Activated CD8-positive, alpha-beta T cell treated with anti-CD3 and anti-CD28 coated beads, Interleukin-2, amount 10 ng/mL, durations not matched to agents 7 days and 5 days (primary cell): ENCODE results near the gene CKAP5. TPM values are rescaled to one million over a fixed set of nuclear protein-coding genes. Genes with fewer than 3 reads are reported as not detected.

ENCODE experiments used
- ATAC-seq: fragments of 150-1000 bp; cut with Tn5 transposase; one replicate; pipeline ENCODE4 v1.10.0; 2021; ENCODE audit warnings: moderate library complexity
- CTCF ChIA-PET: fragments of 350-600 bp; sonication (Branson Sonifier 250); formaldehyde crosslinking; loops from one replicate; lab custom pipeline; 2021; ENCODE audit warnings: antibody characterized with exemption; lab: Charles Lee
- POLR2A ChIA-PET: fragments of 350-600 bp; sonication (Branson Sonifier 250); formaldehyde crosslinking; loops from one replicate; lab custom pipeline; 2021; ENCODE audit warnings: antibody characterized with exemption; lab: Charles Lee
- DNase-seq: peaks from one replicate; pipeline ENCODE4 v3.0.0-alpha.2; 2020
- H3K27ac Mint-ChIP-seq: one replicate; pipeline ENCODE4 v1.8.0; 2021; ENCODE audit warnings: mild to moderate bottlenecking, mixed read lengths
- H3K27me3 Mint-ChIP-seq: one replicate; pipeline ENCODE4 v1.8.0; 2021; ENCODE audit warnings: low read depth, mixed read lengths
- H3K36me3 Mint-ChIP-seq: one replicate; pipeline ENCODE4 v1.8.0; 2021; ENCODE audit warnings: low read depth, mixed read lengths
- H3K4me1 Mint-ChIP-seq: one replicate; pipeline ENCODE4 v1.8.0; 2021; ENCODE audit warnings: low read depth, mixed read lengths
- H3K4me3 Mint-ChIP-seq: one replicate; pipeline ENCODE4 v1.8.0; 2021; ENCODE audit warnings: mild to moderate bottlenecking, mixed read lengths
- H3K9me3 Mint-ChIP-seq: one replicate; pipeline ENCODE4 v1.8.0; 2022; ENCODE audit warnings: mixed read lengths; ENCODE audit not compliant: insufficient read depth
- total RNA-seq, 2 experiments: library from RNA; stranded (reverse); gene quantifications; one replicate each; pipeline ENCODE4 v1.2.3, GENCODE V29; 2021

The CKAP5 gene
- total RNA-seq = 100 to 1,000 TPM; 174 to 176 TPM

DNA sequence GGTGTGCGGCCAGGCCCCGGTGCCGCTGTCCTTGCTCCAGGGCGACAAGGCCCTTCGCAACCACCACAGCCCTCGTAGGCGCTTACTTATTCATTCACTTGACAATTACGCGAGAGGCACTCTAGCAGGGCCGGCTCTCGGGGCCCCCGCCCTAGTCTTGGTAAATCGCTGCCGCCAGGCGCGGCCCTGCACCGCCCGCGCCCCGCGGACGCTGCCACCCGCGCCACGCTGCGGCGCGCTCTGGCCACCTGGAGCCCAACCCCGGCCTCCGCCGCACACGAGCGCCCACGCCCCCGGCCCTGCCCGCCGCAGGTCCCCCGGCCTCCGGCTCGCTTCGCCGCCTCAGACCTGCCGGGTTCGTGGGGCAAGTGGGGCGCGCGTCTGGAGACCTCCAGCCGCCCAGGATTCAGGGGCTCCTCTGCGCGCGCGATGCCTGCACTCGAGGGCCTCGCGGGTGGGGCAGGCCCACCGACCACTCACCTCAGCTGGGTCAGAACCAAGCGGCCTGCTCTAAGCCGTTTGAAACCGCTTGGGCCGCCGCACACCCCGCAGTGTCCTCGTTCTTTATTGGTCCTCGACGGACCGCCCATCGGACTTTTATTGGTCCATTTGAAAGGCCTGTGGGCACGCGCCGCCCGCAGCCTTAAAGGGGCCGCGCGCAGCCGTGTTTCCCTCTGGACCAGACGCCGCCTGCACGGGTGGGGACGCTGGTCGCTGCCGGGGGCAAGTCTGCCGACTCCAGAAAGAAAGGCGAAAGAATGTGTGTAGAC, at the start of gene CKAP5:
CKAP5 (minus strand) TSS at position 541 of the 770 bp plus-strand sequence. CDS start 25,049 bp downstream, outside the sequence.
- Mint-ChIP-seq H3K27ac (peak within 1 kb of the TSS; percentile 96), H3K9me3 (no peaks in the 10 kb centered on the region), H3K27me3 (no peaks in the 10 kb centered on the region), H3K4me3 (peak within 1 kb of the TSS; percentile 81), H3K4me1 (peaks cover 43% of the 10 kb centered on the region), H3K36me3 (peaks cover 28% of the 10 kb centered on the region)
- ATAC-seq (peak; percentile 95), DNase-seq (peak; percentile 92)
- ChIA-PET POLR2A (interaction anchor here (0.7 to 1.5 kb wide), 5 partner anchors 10 to 322 kb away, joined by 3 to 6 read pairs (median 4); partner anchors contain the start of genes ARHGAP1 and ZNF408), CTCF (interaction anchor here (1.1 to 1.4 kb wide), 2 partner anchors 10 to 19 kb away, joined by 3 to 5 read pairs; no protein-coding TSS in a partner anchor)

DNA sequence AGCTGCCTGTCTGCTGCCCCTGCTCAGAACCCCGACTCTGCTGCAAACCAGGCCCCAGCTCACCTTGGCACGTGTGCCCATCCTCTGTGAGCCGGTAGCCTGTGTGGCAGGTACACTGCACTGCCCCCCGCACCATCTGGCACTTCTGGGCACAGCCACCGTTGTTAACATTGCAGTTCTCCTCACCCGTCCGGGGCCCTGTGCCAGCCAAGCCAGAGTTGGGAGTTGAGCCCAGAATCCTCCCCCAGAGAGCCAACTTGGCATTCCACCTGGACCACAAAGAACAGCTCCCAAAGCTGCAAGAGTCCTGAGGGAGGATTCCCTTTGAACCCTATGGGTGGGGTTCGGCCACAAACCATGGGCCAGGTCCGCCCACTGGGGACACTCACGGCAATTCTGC, 49.7 kb upstream of the CKAP5 start:
- Mint-ChIP-seq H3K27me3 (no peaks in the 10 kb centered on the region), H3K4me1 (no peaks in the 10 kb centered on the region), H3K27ac (no peak overlapping the region), H3K36me3 (no peaks in the 10 kb centered on the region), H3K4me3 (no peak overlapping the region), H3K9me3 (no peaks in the 10 kb centered on the region)
- no peak for ATAC-seq
- ChIA-PET CTCF (interaction anchor here (0.6 to 7.3 kb wide), 4 partner anchors 11 to 258 kb away, joined by 3 to 62 read pairs (median 4); no protein-coding TSS in a partner anchor), POLR2A (no interaction called here)
- no peak for DNase-seq

DNA sequence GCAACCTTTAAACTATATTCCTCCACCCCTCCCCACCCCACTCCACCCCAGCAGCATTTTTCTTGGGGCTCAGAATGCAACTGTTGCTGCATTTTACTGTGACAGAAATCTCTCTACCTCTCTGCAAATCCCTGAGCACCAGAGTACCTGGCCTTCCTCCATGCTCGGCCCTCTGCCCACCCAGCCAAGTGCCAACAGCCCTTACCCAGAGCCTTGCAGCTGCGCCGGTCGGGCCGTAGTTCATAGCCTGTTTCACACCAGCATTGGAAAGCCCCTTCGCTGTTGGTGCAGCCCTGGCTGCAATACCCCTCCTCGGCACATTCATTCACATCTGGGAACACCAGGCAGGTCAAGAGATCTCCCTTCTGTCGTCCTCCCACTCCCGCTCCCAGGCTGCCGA, 48.9 kb upstream of the CKAP5 start:
- H3K36me3 Mint-ChIP-seq = no peaks in the 10 kb centered on the region
- ATAC-seq (no peak), DNase-seq (no peak)
- no peaks in the 10 kb centered on the region for H3K27me3 Mint-ChIP-seq
- CTCF ChIA-PET = interaction anchor here (0.8 to 7.3 kb wide), 3 partner anchors 18 to 259 kb away, joined by 4 to 62 read pairs (median 5); no protein-coding TSS in a partner anchor
- no peaks in the 10 kb centered on the region for H3K9me3 Mint-ChIP-seq
- H3K4me3 Mint-ChIP-seq = no peak overlapping the region
- H3K27ac Mint-ChIP-seq = no peak overlapping the region
- H3K4me1 Mint-ChIP-seq = peaks cover under 1% of the 10 kb centered on the region
- POLR2A ChIA-PET = no interaction called here

DNA sequence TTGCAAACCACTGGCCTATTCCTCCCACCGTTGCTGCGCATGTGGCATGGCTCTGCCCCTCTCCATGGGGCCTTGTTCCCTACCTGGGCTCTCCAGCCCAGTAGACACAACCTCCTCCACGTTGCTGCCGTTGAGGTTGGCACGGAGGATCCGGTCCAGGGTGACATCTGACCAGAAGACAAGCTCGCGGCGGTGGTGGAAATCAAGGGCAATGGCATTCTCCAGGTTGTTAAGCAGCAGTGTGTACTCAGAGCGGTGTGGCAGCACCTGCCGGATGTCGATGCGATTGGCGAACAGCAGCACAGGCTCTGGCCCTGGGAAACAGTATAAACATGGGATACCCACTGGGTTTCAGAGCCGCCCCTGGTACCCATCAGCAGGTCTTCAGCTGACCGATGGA, 48.4 kb upstream of the CKAP5 start:
- Mint-ChIP-seq H3K36me3 (no peaks in the 10 kb centered on the region), H3K4me1 (peaks cover 3% of the 10 kb centered on the region), H3K4me3 (no peak overlapping the region), H3K27me3 (no peaks in the 10 kb centered on the region), H3K27ac (no peak overlapping the region), H3K9me3 (no peaks in the 10 kb centered on the region)
- no peak for DNase-seq
- no peak for ATAC-seq
- ChIA-PET POLR2A (no interaction called here), CTCF (interaction anchor here (0.8 to 7.3 kb wide), 2 partner anchors 22 to 259 kb away, joined by 4 to 62 read pairs; no protein-coding TSS in a partner anchor)

DNA sequence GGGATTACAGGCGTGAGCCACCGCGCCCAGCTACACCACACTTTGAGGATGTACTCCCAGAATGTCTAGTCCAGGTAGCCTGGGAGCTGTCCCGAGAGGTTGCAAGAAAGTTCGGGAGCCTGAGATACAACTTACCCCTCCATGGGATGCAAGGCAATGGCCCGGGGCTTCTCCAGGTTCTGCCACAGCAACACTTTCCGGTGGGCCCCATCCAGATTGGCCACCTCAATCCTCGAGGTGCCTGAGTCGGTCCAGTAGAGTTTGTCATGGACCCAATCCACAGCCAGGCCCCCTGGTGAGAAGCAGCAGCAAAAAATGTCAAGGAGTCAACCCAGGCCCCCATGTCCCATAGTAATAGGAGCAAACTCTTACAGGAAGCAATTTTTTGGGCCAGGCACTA, 46.8 kb upstream of the CKAP5 start:
- ChIA-PET POLR2A (no interaction called here), CTCF (interaction anchor here (7.3 kb wide), 1 partner anchor 261 kb away, joined by 62 read pairs; no protein-coding TSS in a partner anchor)
- ATAC-seq (no peak), DNase-seq (no peak)
- Mint-ChIP-seq H3K27me3 (no peaks in the 10 kb centered on the region), H3K36me3 (no peaks in the 10 kb centered on the region), H3K9me3 (no peaks in the 10 kb centered on the region), H3K4me1 (peaks cover 3% of the 10 kb centered on the region), H3K27ac (no peak overlapping the region), H3K4me3 (no peak overlapping the region)

DNA sequence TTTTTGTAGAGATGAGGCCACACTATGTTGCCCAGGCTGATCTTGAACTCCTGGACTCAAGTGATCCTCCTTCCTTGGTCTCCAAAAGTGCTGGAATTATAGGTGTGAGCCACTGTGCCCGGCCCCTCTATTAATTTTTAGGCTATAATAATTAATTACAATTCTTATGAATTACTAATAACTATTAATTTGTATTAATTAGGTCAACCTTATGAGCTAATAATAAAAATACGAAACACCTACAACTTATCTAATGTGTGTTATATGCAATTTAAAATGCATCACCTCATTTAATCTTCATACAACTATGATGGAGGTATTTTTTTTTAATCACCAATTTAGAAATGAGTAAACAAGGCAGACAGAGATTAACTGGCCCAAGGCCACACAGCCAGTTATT, 46.0 kb upstream of the CKAP5 start:
- Mint-ChIP-seq H3K9me3 (no peaks in the 10 kb centered on the region), H3K4me3 (no peak overlapping the region), H3K27me3 (no peaks in the 10 kb centered on the region), H3K4me1 (peaks cover 3% of the 10 kb centered on the region), H3K36me3 (no peaks in the 10 kb centered on the region), H3K27ac (no peak overlapping the region)
- DNase-seq (no peak), ATAC-seq (no peak)
- ChIA-PET CTCF (interaction anchor here (0.6 to 7.3 kb wide), 3 partner anchors 10 to 271 kb away, joined by 3 to 62 read pairs (median 3); no protein-coding TSS in a partner anchor), POLR2A (interaction anchor here (0.6 kb wide), 1 partner anchor 273 kb away, joined by 3 read pairs; no protein-coding TSS in a partner anchor)

DNA sequence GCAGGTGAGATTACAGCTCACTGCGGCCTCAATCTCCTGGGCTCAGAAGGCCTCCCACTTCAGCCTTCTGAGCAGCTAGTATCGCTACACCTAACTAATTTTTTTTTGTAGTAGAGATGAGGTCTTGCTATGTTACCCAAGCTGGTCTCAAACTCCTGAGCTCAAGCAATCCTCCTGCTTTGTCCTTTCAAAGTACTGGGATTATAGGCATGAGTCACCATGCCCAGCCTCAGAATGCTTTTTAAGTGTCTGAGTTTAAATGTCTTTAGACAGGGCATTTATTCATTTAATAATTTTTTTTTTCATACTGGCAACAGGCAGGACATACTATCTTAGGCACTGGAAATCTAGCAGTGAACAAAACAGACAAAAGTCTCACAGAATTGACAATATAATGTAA, 44.6 kb upstream of the CKAP5 start:
- no peaks in the 10 kb centered on the region for H3K36me3 Mint-ChIP-seq
- no peak overlapping the region for H3K27ac Mint-ChIP-seq
- ChIA-PET CTCF (interaction anchor here (0.7 to 7.3 kb wide), 3 partner anchors 16 to 263 kb away, joined by 3 to 62 read pairs (median 3); no protein-coding TSS in a partner anchor), POLR2A (no interaction called here)
- no peak overlapping the region for H3K4me3 Mint-ChIP-seq
- no peak for DNase-seq
- no peak for ATAC-seq
- H3K4me1 Mint-ChIP-seq = peaks cover 3% of the 10 kb centered on the region
- no peaks in the 10 kb centered on the region for H3K27me3 Mint-ChIP-seq
- H3K9me3 Mint-ChIP-seq = no peaks in the 10 kb centered on the region

DNA sequence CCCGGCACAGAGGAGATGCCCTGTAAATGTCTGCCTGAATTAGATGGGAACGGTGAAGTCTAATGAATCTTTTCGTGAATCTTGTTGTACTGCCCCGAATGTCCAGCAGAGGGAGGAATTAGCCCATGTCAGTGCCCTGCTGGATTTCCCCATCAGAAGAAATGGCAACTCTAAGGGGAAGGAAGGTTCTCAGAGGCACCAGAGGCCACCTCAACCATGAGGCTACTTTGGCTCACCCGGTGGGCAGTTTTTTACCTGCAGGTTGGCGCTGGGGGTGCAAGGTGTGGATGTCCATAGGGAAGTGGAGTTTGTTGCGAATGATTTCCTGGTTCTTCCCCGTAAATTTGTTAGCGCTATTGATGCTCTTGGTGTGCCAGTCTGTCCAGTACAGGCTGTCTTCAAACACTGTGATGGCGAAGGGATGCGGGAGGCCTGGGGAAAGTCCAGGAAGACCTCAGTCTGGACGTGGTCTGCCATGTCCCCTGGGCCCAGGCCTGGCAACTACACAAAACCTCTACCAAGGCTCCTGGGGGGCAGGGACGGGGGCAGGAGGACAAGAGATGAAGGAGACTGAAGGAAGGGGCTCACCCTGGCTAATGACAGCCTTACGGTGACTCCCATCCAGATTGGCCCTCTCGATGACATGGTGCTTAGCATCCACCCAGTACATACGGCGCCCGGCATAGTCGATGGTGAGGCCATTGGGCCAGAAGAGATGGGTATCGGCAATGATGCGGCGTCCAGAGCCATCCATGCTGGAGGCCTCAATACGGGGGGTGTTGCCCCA, 43.8 kb upstream of the CKAP5 start:
- H3K4me3 Mint-ChIP-seq = no peak overlapping the region
- ChIA-PET CTCF (interaction anchor here (0.7 to 7.3 kb wide), 3 partner anchors 17 to 264 kb away, joined by 3 to 62 read pairs (median 3); no protein-coding TSS in a partner anchor), POLR2A (no interaction called here)
- H3K27me3 Mint-ChIP-seq = no peaks in the 10 kb centered on the region
- ATAC-seq = peak; percentile 86
- no peaks in the 10 kb centered on the region for H3K9me3 Mint-ChIP-seq
- no peaks in the 10 kb centered on the region for H3K36me3 Mint-ChIP-seq
- peak; percentile 84 for DNase-seq
- peaks cover 3% of the 10 kb centered on the region for H3K4me1 Mint-ChIP-seq
- H3K27ac Mint-ChIP-seq = no peak overlapping the region

DNA sequence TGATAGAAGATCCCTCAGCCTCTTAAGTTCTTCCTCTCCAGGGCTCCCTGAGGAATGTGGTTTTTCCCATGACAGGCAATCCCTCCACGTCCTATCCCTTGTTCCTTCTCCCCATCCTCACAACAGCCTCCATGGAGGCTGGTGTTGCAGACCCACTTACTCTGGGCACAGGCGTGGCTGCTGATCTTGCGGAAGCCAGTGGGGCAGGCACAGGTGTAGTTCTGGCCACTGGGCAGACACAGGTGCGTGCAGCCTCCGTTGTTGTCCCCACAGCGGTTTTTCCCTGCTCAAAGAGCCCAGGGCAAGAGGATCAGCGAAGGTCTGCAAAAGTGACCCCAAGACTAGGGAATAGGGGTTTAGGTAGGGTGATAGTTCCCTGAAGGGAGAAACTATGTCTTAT, 43.2 kb upstream of the CKAP5 start:
- ChIA-PET CTCF (interaction anchor here (1.1 kb wide), 1 partner anchor 264 kb away, joined by 5 read pairs; no protein-coding TSS in a partner anchor), POLR2A (no interaction called here)
- Mint-ChIP-seq H3K36me3 (no peaks in the 10 kb centered on the region), H3K4me3 (no peak overlapping the region), H3K27ac (no peak overlapping the region), H3K9me3 (no peaks in the 10 kb centered on the region), H3K27me3 (no peaks in the 10 kb centered on the region), H3K4me1 (peaks cover 3% of the 10 kb centered on the region)
- DNase-seq (no peak), ATAC-seq (no peak)

DNA sequence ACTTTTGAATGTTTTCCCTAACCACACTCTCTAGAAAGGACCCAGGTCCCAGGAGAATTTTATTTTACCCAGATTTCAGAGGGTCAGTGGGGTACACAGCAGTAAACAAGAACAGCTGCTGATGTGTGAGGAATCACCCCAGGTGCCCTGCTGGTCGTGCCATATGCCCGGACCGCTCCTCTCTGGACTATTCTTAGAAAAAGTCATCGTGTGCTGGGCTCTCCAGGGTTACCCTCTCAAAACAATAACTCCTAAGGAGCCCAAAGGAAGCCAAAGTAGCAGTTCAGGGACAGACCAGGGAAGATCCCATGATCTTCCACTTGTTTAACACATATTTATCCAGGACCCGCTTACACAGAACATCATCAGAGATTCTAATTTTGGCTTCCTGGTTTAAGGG, 42.6 kb upstream of the CKAP5 start:
- POLR2A ChIA-PET = no interaction called here
- Mint-ChIP-seq H3K4me3 (no peak overlapping the region), H3K9me3 (no peaks in the 10 kb centered on the region), H3K4me1 (peaks cover 3% of the 10 kb centered on the region), H3K27me3 (peaks cover 4% of the 10 kb centered on the region), H3K36me3 (no peaks in the 10 kb centered on the region), H3K27ac (no peak overlapping the region)
- DNase-seq (no peak), ATAC-seq (no peak)
- CTCF ChIA-PET = interaction anchor here (1.1 kb wide), 1 partner anchor 264 kb away, joined by 5 read pairs; no protein-coding TSS in a partner anchor

DNA sequence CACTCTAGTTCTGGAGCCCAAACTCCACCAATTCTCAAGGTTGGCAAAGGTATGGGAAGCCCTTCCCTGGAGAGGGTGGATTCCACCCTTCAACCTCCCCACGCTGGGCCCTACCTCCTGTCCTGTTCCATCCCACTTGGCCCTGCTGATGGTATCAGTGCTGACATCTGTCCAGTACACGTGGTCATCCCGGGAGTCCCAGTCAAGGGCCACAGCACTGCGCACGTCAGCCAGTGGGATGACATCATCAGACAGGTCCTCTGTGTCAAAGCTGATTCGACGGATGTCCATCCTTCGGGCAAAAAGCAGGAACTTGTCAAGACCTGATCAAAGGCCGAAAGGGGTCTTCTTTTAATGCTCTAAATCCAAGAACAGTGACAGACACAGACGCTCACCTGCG, 40.1 kb upstream of the CKAP5 start:
- Mint-ChIP-seq H3K9me3 (no peaks in the 10 kb centered on the region), H3K27ac (no peak overlapping the region), H3K36me3 (no peaks in the 10 kb centered on the region), H3K4me3 (no peak overlapping the region), H3K27me3 (peaks cover 10% of the 10 kb centered on the region), H3K4me1 (peaks cover 3% of the 10 kb centered on the region)
- DNase-seq (no peak), ATAC-seq (no peak)
- ChIA-PET CTCF (interaction anchor here (2.2 kb wide), 1 partner anchor 267 kb away, joined by 10 read pairs; no protein-coding TSS in a partner anchor), POLR2A (no interaction called here)
